ENCODE measurements around the gene PARD3. TPM values are rescaled to one million over a fixed set of nuclear protein-coding genes. Genes with fewer than 3 reads are reported as not detected.
"Not testable (repeated sequence)": the region's sequence is repeated elsewhere in the genome, so short reads cannot be mapped to it uniquely, and the experiment has no call there.

The PARD3 gene
- polyA plus RNA-seq, 4 donors: 64.9 to 85.2 (median 73.4) TPM

DNA sequence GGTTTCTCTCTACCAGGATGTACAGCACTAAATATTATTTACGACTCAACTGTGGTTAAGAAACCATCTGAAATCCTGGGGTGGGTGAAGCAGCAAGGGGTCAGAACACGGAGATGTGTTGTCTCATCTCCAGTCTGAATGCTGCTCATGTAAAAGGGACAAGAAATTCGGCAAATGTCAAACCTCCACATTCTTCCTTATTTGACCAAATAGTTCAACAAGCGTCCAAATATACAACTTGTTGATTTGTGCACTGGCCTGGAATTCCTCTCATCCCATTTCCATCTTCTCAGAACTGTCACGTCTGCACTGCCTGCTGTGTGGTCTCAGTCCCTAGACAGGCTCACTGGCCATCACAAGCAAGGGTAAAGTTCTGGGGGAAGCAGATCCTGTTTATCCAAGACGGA, 520.0 kb downstream of the PARD3 start:
- peak in 2 of 4 donors; percentile 48 to 53 for DNase-seq (ENCODE audit: low read depth in 4 of 4, low spot score in 2 of 4)

DNA sequence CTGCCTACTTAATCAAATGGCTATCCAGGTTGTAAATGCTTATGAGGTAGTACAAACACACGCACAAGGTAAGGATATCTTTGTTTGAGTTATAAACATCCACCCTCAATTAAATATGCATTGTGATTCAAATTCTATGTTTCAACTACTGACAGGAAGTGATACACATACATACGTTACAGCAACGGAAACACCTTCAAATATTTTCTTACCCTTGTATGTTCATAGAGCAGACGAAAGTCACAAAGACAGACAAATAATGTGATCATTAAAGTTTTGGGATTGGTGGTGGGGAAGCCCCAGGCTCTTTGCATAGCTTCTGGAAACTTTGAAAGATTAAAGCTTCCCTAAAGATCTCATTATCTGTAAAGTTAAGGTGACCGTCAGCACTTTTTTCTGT, 521.0 kb downstream of the PARD3 start:
- DNase-seq (ENCODE audit: low read depth in 4 of 4, low spot score in 2 of 4): no peak

DNA sequence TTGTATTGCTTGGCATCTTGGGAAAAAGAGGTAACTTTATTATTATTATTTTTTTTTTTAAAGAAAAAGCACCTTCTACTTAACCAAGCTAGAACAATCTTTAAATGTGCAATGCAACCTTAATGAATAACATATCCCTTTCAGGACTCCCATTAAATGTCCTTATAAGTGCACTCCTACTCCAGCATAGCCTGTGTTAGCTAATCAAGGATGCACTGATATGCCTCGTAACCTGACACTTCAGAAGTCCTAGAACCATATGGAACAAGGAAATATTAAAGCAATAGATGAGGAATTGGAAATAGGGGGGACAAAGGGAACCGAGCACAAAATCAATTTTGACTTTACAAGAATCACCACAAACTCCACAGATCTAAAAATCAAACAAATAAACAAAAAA, 522.4 kb downstream of the PARD3 start:
- no peak for DNase-seq (ENCODE audit: low read depth in 4 of 4, low spot score in 2 of 4)

DNA sequence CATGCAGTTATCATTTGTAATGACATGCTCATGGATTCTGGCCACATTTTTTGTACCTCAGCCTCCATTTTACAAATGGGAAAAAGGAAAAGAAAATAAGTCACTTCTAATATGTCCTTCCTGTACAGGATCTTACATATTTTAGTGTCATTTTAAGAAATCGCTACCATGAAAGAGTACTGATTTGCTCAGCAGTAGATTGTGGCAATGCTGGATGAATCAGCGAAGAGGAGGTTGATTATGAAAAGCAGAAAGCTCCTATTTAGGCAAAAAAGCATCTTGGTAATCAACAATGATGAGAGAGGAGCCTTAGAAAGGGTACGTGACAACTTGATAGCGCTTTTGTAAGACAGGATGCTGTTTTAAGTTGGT, 522.9 kb downstream of the PARD3 start:
- DNase-seq (ENCODE audit: low read depth in 4 of 4, low spot score in 2 of 4): no peak

DNA sequence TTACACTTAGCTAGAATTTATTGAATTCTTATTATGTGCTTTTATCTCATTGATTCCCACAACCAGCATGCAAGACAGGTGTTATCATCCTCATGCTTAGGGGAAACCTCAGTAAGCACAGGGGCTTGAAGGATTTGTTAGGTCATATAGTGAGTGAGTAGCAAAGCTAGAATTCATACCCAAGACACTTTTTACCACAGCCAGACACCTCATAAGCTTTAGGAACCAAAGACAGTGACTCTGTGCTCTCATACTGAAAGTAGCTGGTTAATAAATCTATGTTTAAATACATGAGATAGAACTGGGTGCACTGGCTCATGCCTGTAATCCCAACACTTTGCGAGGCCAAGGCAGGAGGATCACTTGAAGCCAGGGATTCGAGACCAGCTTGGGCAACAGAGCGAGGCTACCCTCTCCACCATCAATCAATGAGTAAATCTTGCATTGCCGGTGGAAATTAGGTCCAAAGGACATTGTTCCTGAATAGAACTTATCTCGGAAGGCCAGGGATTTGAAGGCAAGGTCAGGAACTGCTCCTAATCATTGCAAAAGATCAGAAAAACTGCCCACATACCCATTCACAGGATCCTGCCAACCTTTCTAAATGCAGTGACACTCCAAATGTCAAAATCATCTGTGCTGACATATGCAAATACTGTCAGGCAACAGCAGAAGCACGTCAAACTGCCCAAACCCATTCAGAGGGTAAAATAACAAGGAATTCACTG, 523.5 kb downstream of the PARD3 start:
- DNase-seq (ENCODE audit: low read depth in 4 of 4, low spot score in 2 of 4): no peak

DNA sequence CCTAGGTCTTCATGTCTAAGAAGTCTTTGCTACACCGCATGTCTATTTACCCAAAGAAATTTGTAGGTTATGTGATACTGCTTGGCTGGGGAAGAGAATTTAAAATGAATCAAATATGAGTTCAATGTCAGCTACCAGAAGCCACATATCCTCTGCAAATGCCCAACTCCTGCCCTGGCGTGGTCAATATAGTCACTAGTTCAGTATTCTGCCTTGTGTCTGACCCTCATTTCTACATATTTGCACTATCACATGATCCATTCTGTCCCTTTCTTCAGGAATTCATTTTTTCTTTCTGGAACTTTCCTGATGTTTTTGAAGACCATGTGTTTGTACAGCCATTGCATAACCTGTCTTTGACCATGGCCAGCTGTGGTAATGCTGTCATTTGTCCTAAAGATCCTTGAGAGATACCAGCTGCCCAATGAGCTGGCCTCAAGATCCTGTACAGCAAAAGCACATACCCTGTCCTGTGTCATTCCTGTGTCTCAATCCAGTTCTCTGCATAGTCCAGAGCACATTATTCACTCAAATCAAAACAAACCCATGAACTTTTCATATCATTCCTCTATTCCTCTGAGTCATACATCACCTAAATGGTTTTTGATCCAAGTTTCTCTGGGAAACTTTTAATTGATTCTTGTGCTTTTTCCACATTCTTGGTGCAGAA, 524.5 kb downstream of the PARD3 start:
- no peak for DNase-seq (ENCODE audit: low read depth in 4 of 4, low spot score in 2 of 4)

DNA sequence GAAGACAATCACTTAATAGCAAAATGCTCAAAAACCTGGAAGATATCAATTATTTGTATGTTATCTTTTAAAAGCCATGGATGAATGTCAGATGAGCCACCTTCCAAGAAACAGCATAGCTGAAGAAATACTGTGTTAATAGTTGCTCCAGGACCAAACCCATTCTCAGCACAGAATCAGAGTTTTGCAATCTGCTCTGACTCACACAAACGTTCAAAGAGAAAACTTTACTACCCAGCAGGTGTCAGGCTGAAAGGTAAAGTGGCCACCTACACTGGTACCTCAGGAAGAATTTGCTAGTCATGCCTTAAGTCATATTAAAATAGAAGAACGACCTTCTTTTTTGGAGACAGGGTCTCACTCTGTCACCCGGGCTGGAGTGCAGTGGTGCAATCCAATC, 526.5 kb downstream of the PARD3 start:
- DNase-seq (ENCODE audit: low read depth in 4 of 4, low spot score in 2 of 4): no peak

DNA sequence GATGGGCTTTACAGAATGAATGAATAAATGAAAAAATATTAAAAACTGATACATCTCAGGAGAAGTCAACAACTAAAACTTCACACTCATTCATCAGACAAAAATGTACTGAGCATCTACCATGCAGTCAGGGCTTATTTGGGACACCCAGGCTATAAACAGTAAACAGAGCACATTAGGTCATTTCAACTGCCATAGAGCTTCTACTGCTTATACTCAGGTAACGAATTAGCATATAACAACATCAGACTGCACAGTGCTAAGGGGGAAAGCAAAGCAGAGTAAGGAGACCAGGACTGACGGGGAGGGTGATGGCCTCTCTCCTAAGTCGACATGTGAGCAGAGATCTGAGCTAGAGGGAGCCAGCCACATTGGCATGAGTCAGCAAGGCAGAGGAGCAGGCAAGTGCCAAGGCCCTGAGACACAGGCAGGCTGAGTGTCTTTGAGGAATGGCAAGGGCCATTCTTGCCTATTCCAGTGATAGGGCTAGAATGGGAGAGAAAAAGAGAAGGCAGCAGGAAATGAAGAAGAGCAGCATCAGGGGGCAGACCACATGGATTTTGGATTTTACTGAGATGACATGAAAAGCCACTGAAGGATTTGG, 528.9 kb downstream of the PARD3 start:
- DNase-seq (ENCODE audit: low read depth in 4 of 4, low spot score in 2 of 4): no peak

DNA sequence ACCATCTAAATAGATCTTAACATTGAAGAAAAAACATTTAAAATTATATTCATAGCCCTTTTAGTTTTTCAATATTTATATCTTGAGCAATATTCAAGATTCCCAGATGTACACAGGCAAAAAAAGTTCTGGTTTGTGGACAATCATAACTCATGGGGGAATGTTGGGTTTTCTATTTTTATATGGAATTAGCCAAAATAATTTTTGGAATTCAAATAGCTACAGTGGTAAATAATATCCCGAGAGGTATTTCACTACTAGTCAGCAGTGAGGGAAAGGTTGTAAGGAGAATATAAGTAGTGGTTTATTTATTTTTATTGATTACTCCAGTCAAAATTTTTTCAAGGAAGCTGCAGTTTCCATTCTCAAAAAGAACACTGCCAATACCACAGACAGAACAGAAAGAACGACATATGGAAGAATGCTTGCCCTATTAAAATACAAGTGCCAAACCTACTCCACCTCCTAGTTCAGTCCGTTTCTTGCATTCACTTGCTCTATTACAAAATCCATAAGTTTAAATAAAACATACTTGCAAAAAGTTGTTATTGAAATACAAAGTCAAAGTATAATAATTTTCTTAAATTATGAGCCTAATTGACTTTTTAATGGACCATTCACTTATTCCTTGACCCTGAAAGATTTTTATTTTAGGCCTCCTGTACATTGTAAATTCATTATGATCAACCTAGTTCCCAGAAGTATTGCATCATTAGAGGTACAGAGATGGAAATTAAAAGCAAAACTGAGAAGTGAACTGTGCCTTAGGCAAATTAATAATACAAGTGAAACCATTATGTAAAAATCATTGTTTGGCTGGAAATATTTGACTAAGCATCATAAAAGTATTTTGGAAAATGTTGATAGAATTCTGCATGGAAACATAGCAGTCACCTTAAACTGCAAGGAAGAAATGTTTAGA, 533.2 kb downstream of the PARD3 start:
- no peak for DNase-seq (ENCODE audit: low read depth in 4 of 4, low spot score in 2 of 4)

DNA sequence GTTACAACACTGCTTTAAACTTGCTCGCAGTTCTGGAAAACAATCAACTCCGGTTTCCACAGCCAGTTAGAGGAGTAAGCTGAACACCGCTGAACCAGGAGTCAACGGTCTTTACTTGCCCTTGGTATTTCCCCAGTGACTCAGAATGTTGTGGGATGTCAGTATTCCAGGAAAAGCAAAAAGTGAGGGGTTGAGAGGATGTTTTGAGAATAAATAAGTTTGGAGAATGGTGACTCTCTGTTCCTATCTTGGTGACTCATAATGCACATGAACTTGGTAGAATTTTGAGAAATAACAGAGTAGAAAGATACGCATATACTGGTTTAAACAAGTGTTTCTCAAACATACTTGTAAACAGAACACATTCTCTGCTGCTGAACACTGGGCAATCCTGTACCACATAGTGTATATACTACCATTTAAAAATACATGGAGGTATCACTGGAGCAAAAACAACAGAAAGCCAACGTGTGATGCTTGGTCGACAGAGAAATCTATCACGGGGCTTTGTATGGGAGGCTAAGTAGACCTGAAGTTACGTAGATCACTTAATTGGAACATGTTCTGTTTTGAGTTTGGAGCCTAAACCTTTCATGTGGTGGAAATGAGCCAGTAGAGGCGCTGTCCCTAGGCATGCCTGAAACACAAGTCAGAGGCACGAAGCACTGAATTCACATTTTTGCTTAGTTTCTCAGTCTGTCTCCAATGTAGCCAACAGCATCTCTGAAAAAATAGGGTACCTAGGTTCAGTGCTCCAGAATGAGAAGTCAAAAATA, 534.3 kb downstream of the PARD3 start:
- DNase-seq (ENCODE audit: low read depth in 4 of 4, low spot score in 2 of 4): no peak

DNA sequence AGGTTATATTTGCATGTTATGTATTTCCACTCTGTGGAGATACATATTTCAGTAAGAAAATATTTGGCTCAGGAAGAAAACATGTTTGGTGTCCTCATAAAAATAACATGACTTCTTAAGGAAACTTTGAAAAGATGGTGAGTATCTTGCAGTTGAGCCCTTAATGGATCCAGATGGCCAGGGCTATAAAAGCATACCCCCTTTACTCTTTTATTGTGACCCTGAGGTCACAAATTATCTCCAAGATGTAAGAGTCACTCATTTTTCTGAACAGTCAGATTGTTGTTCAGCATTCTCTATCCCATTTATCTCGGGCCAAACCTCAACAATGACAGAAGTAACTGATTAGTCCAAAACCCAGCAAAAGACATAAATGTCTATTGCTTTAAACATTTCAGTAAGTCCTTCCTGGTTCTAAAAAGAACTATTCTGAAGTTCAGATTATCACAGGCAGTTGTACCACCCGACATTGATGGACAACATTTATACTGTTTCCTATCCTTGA, 539.4 kb downstream of the PARD3 start:
- DNase-seq (ENCODE audit: low read depth in 4 of 4, low spot score in 2 of 4): no peak

DNA sequence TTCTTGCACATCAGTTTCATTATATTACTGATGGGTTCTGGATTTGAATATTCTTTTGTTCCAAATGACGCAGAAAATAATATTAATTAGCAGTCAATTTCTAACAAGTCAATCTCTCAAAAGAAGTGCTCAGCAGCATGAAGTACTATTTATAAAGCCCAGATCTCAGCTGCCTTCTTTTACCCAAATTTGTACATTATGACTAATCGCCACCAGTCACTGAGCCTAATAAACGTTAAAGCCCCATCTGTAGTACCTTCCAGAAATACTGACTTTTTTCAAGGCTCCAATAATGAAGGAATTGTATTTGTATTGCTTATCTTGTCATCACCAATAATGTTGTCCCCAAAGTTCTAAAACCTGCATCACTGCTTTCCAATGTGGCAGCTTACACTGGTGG, 540.2 kb downstream of the PARD3 start:
- DNase-seq (ENCODE audit: low read depth in 4 of 4, low spot score in 2 of 4): no peak

DNA sequence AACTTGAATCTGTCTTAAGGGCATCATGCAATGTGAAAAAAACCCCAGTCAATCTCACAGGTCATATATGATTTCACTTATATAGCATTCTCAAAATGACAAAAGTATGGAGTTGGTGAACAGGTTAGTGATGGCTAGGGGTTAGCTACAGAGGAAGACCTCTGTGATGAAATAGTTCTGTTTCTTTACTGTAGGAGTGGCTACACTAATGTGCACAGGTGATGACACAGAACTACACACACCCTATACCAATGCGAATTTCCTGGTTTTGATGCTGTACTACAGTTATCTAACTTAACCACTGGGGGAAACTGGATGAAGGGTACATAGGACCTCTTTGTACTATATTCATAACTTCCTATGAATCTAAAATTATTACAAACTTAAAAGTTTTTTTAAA, 541.8 kb downstream of the PARD3 start:
- DNase-seq (ENCODE audit: low read depth in 4 of 4, low spot score in 2 of 4): no peak

DNA sequence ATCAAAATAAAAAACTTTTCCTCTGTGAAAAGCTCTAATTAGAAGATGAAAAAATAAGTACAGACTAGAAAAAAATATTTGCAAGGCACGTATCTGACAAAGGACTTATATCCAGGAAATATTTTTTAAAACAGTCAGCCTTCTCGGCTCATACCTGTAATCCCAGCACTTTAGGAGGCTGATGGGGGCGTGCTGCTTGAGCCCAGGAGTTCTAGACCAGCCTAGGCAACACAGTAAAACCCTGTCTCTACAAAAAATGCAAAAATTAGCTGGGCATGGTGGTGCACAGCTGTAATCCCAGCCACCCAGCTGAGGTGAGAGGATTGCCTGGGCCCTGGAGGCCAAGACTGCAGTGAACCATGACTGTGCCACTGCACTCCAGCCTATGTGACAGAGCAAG, 542.8 kb downstream of the PARD3 start:
- DNase-seq (ENCODE audit: low read depth in 4 of 4, low spot score in 2 of 4): no peak

DNA sequence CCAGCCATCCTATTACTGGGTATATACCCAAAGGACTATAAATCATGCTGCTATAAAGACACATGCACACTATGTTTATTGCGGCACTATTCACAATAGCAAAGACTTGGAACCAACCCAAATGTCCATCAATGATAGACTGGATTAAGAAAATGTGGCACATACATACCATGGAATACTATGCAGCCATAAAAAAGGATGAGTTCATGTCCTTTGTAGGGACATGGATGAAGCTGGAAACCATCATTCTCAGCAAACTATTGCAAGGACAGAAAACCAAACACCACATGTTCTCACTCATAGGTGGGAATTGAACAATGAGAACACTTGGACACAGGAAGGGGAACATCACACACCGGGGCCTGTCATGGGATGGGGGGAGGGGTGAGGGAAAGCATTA, 546.7 kb downstream of the PARD3 start:
- not testable (repeated sequence) for DNase-seq (ENCODE audit: low read depth in 4 of 4, low spot score in 2 of 4)

DNA sequence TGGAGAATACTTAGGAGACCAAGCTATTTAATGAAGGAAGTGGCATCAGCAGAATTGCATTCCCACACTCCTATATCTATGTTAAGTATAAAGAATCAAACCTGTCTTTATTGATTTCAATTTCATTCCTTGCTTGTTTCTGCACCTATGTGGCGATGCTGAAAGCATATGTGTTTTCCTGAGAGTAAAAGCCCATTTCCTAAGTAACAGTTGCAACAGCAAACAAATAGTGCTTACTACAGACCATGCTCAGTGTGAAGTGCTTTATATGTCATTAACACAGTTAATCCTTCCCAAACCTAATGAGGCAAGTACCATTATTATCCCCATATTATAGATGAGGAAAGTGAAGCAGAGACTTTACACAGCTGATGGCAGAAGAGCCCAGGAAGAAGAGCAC, 552.1 kb downstream of the PARD3 start:
- no peak for DNase-seq (ENCODE audit: low read depth in 4 of 4, low spot score in 2 of 4)

DNA sequence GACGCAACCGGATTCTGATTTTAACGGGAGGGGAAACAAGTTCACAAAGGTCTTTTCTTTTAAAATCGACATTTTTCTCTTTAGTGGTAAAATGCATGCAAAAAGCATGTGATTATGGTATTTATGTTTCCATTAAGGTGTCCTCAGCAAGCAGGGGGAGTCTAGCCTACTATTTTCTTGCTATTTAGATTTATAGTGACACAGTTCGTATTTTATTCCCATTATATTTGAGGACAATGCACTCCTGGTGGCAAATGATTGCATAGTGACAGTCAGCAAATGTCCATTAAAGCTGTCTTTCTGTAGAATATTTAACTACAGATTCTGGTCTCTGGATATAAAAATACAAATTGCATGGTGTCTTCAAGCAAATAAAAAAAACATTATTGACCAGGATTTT, 554.2 kb downstream of the PARD3 start:
- no peak for DNase-seq (ENCODE audit: low read depth in 4 of 4, low spot score in 2 of 4)

DNA sequence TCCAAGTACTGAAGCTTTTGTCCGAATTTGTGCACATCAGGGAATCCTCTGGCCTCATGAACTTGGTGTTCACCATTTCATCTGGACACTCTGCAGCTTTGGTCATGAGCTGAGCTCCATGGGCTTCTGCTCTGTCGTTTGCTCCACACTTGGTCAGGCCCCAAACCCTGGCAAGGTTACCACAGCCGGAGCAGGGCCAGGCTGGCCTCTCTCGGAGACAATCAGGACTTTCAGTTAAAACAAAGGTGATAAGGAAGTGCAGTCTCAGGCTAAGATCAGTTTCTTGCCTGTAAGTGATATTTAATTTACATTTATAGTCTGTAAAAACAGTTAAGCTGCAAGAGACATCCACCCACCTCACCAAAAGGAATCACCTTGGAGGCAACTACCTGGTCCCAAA, 558.9 kb downstream of the PARD3 start:
- no peak for DNase-seq (ENCODE audit: low read depth in 4 of 4, low spot score in 2 of 4)

DNA sequence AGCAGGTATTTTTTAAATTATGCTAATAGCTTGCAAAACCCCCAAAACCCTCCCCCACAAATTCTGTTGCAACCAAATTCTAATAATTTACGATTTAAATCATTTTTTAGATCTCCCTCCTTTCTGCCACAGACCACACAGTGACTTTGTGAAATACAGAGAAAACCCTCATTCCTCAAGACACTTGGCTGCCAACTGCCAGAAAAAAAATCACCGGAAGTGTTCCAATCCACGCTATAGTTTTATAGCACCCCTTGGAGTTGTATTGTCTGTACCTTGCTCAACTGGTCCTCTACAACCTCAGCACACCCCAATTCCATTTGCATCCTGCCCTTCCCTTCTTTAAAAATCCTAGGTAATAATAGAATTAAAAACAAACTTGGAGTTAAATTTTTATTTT, 560.1 kb downstream of the PARD3 start:
- no peak for DNase-seq (ENCODE audit: low read depth in 4 of 4, low spot score in 2 of 4)

DNA sequence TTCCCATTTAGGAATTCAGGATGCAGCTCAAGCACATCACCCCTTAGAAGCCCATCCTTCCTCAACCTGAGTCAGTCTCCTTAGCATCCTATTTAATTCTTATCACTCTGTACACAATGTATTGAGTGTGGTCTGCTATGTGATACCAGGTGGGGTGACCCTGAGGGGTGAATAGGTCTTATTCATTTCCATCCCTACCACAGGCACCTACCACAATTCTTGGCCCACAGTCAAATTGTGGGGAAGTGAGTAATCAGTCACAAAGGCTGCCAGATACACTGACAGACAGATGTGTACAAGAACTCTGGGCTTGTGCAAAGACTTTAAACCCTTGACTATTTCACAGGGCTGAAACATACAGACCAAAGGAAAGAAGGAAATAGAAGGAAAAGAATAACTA, 560.5 kb downstream of the PARD3 start:
- DNase-seq (ENCODE audit: low read depth in 4 of 4, low spot score in 2 of 4): no peak
